Peyer's patch (tissue), 4 donors: ENCODE results near the gene PHPT1.

Source experiments
- POLR2A ChIP-seq, 2 donors: fragments of 450-650 bp; IDR thresholded peaks; one replicate each; pipeline ENCODE4 v1.5.1; 2017; ENCODE audit warnings: antibody characterized with exemption in 2 of 2, mild to moderate bottlenecking in 2 of 2, moderate library complexity in 2 of 2
- TF ChIP-seq, protein P1 (sequence below), 6 experiments: fragments of 450-650 bp in 4 of 6; fragments of 200-600 bp in 2 of 6; sonication (generic) in 1 of 6; IDR thresholded peaks; one replicate each; pipeline ENCODE4 v1.5.1; 2017 to 2019; ENCODE audit warnings: antibody characterized with exemption in 6 of 6, mild to moderate bottlenecking in 3 of 6, moderate library complexity in 1 of 6

DNA sequence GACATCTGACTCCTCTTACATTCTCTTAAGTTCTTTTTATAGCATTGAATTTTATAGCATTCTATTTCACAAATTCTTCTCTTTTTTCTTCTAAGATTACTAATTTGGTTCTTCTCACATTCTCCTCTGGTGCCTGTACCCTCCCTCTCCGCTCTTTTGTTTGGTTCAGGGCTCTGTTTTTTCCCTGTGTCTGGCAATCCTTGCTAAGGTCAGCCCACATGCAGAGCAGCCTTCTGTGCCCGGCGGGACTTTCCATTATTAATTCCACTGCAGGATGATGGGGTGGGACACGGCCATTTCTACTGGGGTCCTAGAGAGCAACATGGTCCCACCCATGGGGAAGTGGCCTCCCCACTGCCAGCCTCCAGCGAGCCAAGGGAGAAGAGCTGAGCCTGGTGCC, 27.3 kb downstream of the PHPT1 start:
- TF ChIP-seq, protein P1, sequence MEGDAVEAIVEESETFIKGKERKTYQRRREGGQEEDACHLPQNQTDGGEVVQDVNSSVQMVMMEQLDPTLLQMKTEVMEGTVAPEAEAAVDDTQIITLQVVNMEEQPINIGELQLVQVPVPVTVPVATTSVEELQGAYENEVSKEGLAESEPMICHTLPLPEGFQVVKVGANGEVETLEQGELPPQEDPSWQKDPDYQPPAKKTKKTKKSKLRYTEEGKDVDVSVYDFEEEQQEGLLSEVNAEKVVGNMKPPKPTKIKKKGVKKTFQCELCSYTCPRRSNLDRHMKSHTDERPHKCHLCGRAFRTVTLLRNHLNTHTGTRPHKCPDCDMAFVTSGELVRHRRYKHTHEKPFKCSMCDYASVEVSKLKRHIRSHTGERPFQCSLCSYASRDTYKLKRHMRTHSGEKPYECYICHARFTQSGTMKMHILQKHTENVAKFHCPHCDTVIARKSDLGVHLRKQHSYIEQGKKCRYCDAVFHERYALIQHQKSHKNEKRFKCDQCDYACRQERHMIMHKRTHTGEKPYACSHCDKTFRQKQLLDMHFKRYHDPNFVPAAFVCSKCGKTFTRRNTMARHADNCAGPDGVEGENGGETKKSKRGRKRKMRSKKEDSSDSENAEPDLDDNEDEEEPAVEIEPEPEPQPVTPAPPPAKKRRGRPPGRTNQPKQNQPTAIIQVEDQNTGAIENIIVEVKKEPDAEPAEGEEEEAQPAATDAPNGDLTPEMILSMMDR (IDR thresholded peaks at IDR 0.05), result no peak
- no peak for TF ChIP-seq POLR2A (IDR thresholded peaks at IDR 0.05)
